Activated T-helper 1 cell treated with anti-CD3 and anti-CD28 coated beads, Interleukin-2, amount 50 U/mL, for 16 hours (primary cell): ENCODE results near the gene C14orf180.
"Not testable (repeated sequence)": the region's sequence is repeated elsewhere in the genome, so short reads cannot be mapped to it uniquely, and the experiment has no call there.

Source experiments
- DNase-seq, 2 donors: peaks; one replicate each; pipeline ENCODE4 v3.0.0-alpha.2; 2020; ENCODE audit warnings: low read depth in 1 of 2, low spot score in 1 of 2

Gene C14orf180

GRCh38 chr14:104604458-104605449, 25.2 kb downstream of the C14orf180 start, which contains the start of gene TMEM179:
Gene TMEM179 (minus strand): TSS chr14:104604772. CDS start chr14:104604741, 31 bp downstream.
- DNase-seq = no peak

GRCh38 chr14:104609666-104610065, 30.1 kb downstream of the C14orf180 start:
- DNase-seq = no peak

- no peak for DNase-seq
These were observed 31.3 kb downstream of the C14orf180 start for GRCh38 chr14:104610749-104611310.

GRCh38 chr14:104611881-104612280, 32.3 kb downstream of the C14orf180 start:
- DNase-seq = no peak

- no peak for DNase-seq
These were observed 34.7 kb downstream of the C14orf180 start for GRCh38 chr14:104614126-104614812.

GRCh38 chr14:104624939-104625338, 45.4 kb downstream of the C14orf180 start:
- no peak for DNase-seq

GRCh38 chr14:104632781-104633180, 53.2 kb downstream of the C14orf180 start:
- DNase-seq = no peak

- no peak for DNase-seq
These were observed 53.9 kb downstream of the C14orf180 start for GRCh38 chr14:104633276-104634137.

- no peak for DNase-seq
These were observed 54.7 kb downstream of the C14orf180 start for GRCh38 chr14:104634138-104634760.

GRCh38 chr14:104634886-104635570, 55.5 kb downstream of the C14orf180 start:
- no peak for DNase-seq

GRCh38 chr14:104635717-104636116, 56.2 kb downstream of the C14orf180 start:
- no peak for DNase-seq

GRCh38 chr14:104636131-104636530, 56.6 kb downstream of the C14orf180 start:
- no peak for DNase-seq

GRCh38 chr14:104636846-104637545, 57.4 kb downstream of the C14orf180 start:
- not testable (repeated sequence) for DNase-seq

GRCh38 chr14:104637546-104638003, 58.0 kb downstream of the C14orf180 start:
- DNase-seq = no peak

- DNase-seq = no peak
These were observed 58.6 kb downstream of the C14orf180 start for GRCh38 chr14:104638190-104638589.

GRCh38 chr14:104638927-104639450, 59.4 kb downstream of the C14orf180 start:
- no peak for DNase-seq

GRCh38 chr14:104639471-104639870, 59.9 kb downstream of the C14orf180 start:
- DNase-seq = no peak
